OCI-LY7 (cell line): ENCODE data around the gene PIP5K1C.

Source experiments
- EZH2phosphoT487 ChIP-seq: fragments of 200-600 bp; sonication (generic); IDR thresholded peaks from 2 replicates; pipeline ENCODE4 v1.6.1; 2018; ENCODE audit warnings: low read depth, borderline replicate concordance, mild to moderate bottlenecking, mixed run types, antibody characterized with exemption, low read length, moderate library complexity, mixed read lengths
- TF ChIP-seq, protein P1 (sequence below): fragments of 200-600 bp; sonication (generic); conservative IDR thresholded peaks from 2 replicates; pipeline ENCODE4 v1.5.1; 2014; ENCODE audit warnings: mild to moderate bottlenecking, antibody characterized with exemption, low read length, moderate library complexity, mixed read lengths

DNA sequence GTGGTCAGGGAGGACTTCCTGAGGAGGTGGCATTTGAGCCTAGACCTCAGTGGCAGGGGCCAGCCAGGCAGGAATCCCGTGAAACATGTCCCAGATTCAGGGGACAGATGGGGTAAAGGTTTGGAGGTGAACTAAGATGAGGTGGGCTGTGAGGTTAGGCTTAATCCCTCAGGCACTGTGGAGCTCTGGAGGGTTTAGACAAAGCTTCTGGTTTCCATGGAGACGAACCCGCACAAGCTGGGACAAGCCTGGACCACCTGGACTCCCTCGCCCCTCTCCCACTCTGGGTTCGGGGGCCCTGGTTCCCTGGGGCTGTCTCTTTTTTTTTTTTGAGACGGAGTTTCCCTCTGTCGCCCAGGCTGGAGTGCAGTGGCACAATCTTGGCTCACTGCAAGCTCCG lies 23.6 kb upstream of the PIP5K1C start:
- TF ChIP-seq, protein P1, sequence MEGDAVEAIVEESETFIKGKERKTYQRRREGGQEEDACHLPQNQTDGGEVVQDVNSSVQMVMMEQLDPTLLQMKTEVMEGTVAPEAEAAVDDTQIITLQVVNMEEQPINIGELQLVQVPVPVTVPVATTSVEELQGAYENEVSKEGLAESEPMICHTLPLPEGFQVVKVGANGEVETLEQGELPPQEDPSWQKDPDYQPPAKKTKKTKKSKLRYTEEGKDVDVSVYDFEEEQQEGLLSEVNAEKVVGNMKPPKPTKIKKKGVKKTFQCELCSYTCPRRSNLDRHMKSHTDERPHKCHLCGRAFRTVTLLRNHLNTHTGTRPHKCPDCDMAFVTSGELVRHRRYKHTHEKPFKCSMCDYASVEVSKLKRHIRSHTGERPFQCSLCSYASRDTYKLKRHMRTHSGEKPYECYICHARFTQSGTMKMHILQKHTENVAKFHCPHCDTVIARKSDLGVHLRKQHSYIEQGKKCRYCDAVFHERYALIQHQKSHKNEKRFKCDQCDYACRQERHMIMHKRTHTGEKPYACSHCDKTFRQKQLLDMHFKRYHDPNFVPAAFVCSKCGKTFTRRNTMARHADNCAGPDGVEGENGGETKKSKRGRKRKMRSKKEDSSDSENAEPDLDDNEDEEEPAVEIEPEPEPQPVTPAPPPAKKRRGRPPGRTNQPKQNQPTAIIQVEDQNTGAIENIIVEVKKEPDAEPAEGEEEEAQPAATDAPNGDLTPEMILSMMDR, result no peak
- TF ChIP-seq EZH2phosphoT487, result no peak
